Suprapubic skin (tissue), 4 donors: Measurements from ENCODE around the gene RHEX. TPM values are rescaled to one million over a fixed set of nuclear protein-coding genes. Genes with fewer than 3 reads are reported as not detected.

Experiments used
- DNase-seq, 2 donors: peaks; one replicate each; pipeline ENCODE4 v3.0.0-alpha.2; 2019; ENCODE audit warnings: low spot score in 2 of 2
- H3K27ac ChIP-seq: fragments of 200-600 bp; sonication (generic); one replicate; pipeline ENCODE4 v1.5.1; 2019
- H3K27me3 ChIP-seq: fragments of 200-600 bp; sonication (generic); one replicate; pipeline ENCODE4 v1.5.1; 2019
- H3K36me3 ChIP-seq: fragments of 200-600 bp; sonication (generic); one replicate; pipeline ENCODE4 v1.5.1; 2019
- H3K4me1 ChIP-seq: fragments of 200-600 bp; sonication (generic); one replicate; pipeline ENCODE4 v1.5.1; 2019
- H3K4me3 ChIP-seq: fragments of 200-600 bp; sonication (generic); one replicate; pipeline ENCODE4 v1.5.1; 2019; ENCODE audit warnings: mild to moderate bottlenecking
- H3K9me3 ChIP-seq: fragments of 200-600 bp; sonication (generic); one replicate; pipeline ENCODE4 v1.5.1; 2019
- EP300 ChIP-seq: sonication (generic); formaldehyde crosslinking; IDR thresholded peaks from one replicate; pipeline ENCODE4 v1.6.1; 2017; ENCODE audit warnings: antibody characterized with exemption
- POLR2A ChIP-seq, 2 donors: fragments of 450-650 bp; IDR thresholded peaks; one replicate each; pipeline ENCODE4 v1.6.1; 2017; ENCODE audit warnings: antibody characterized with exemption in 2 of 2, mild to moderate bottlenecking in 2 of 2, moderate library complexity in 2 of 2
- POLR2AphosphoS5 ChIP-seq, 3 donors: sonication (generic); formaldehyde crosslinking; IDR thresholded peaks; one replicate each; pipeline ENCODE4 v1.6.1; 2017; ENCODE audit warnings: antibody characterized with exemption in 3 of 3
- WGBS: methylation state at CpG from one replicate; pipeline ENCODE4 v1.1.5; 2018; 5-methylcytosine and 5-hydroxymethylcytosine counted together
- total RNA-seq, 4 donors: library from RNA; depleted of rRNA; stranded (reverse); fragments of >200 nt; gene quantifications; one replicate each; pipeline ENCODE4 v1.1.0, GENCODE V29; 2016
- TF ChIP-seq, protein P1 (sequence below), 2 donors: fragments of 200-600 bp in 1 of 2; fragments of 450-650 bp in 1 of 2; sonication (generic) in 1 of 2; IDR thresholded peaks; one replicate each; pipeline ENCODE4 v1.5.1; 2016 to 2019; ENCODE audit warnings: antibody characterized with exemption in 2 of 2, mild to moderate bottlenecking in 1 of 2, moderate library complexity in 1 of 2

Gene RHEX
- total RNA-seq, 4 donors from 2014 or later, result 1.2 to 2.8 (median 1.2) TPM; not detected in 1

DNA sequence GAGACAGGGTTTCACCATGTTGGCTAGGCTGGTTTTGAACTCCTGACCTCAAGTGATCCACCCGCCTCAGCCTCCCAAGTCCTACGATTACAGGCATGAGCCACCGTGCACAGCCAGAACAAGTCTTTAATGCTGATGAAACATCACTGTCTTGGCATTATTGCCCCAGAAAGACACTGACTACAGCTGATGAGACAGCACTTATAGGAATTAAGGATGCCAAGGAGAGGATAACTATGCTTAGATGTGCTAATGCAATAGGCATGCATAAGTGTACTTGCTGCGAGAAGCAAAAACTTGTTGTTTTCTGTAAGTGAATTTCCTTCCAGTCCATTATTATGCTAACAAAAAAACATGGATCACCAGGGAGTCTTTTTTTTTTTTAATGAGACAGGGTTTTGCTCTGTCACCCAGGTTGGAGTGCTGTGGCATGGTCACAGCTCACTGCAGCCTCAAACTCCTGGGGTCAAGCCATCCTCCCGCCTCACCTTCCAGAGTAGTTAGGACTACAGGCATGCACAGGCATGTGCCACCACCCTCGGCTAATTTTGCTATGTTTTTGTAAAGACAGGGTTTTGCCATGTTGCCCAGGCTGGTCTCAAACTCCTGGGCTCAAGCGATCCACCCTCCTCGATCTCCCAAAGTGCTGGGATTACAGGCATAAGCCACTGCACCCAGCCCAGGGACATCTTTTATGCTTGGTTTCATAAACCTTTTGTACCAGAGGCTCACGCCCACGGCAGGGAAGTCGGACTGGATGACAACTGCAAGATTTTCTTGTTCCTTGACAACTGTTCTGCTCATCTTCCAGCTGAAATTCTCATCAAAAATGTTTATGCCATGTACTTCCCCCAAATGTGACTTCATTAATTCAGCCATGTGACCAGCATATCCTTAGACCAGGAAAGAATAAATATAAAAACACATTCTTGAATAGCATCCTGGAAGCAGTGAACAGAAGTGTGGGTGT lies 23.1 kb downstream of the RHEX start:
- Histone ChIP-seq H3K4me3 (no peak overlapping the region), H3K27ac (no peak overlapping the region), H3K36me3 (no peaks in the 10 kb centered on the region), H3K9me3 (no peaks in the 10 kb centered on the region), H3K4me1 (peaks cover 4% of the 10 kb centered on the region), H3K27me3 (no peaks in the 10 kb centered on the region)
- TF ChIP-seq POLR2A (IDR thresholded peaks at IDR 0.05) (no peak), EP300 (no peak), POLR2AphosphoS5 (IDR thresholded peaks at IDR 0.05) (no peak)
- TF ChIP-seq, protein P1, sequence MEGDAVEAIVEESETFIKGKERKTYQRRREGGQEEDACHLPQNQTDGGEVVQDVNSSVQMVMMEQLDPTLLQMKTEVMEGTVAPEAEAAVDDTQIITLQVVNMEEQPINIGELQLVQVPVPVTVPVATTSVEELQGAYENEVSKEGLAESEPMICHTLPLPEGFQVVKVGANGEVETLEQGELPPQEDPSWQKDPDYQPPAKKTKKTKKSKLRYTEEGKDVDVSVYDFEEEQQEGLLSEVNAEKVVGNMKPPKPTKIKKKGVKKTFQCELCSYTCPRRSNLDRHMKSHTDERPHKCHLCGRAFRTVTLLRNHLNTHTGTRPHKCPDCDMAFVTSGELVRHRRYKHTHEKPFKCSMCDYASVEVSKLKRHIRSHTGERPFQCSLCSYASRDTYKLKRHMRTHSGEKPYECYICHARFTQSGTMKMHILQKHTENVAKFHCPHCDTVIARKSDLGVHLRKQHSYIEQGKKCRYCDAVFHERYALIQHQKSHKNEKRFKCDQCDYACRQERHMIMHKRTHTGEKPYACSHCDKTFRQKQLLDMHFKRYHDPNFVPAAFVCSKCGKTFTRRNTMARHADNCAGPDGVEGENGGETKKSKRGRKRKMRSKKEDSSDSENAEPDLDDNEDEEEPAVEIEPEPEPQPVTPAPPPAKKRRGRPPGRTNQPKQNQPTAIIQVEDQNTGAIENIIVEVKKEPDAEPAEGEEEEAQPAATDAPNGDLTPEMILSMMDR (IDR thresholded peaks at IDR 0.05), result no peak
- WGBS, result 41% methylated on average over 11 of the region's 11 CpGs
- DNase-seq, result no peak

DNA sequence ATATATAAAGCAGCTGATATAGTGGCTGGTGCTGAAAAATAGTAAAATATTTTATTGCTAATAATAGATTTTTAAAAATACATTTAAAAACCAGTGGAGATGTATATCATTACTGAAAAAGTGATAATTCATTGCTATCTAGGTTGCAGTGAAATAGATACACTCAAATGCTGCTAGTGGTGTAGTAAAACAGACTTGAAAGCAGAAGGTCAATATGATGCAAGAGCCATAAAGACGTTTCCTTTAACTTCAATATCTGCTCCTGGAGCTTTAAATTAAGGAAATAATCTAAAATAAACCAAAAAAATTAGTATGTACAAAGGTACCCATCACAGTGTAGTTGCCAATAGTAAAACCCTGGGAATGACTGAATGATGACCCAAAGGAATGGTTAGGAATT lies 26.2 kb downstream of the RHEX start:
- Histone ChIP-seq H3K4me1 (peaks cover 9% of the 10 kb centered on the region), H3K27ac (no peak overlapping the region), H3K36me3 (no peaks in the 10 kb centered on the region), H3K4me3 (no peak overlapping the region), H3K27me3 (no peaks in the 10 kb centered on the region), H3K9me3 (no peaks in the 10 kb centered on the region)
- WGBS, result 80% methylated on average over 1 of the region's 1 CpG
- TF ChIP-seq POLR2A (IDR thresholded peaks at IDR 0.05) (no peak), EP300 (no peak), POLR2AphosphoS5 (IDR thresholded peaks at IDR 0.05) (no peak)
- TF ChIP-seq, protein P1 (IDR thresholded peaks at IDR 0.05), result no peak
- DNase-seq, result no peak

DNA sequence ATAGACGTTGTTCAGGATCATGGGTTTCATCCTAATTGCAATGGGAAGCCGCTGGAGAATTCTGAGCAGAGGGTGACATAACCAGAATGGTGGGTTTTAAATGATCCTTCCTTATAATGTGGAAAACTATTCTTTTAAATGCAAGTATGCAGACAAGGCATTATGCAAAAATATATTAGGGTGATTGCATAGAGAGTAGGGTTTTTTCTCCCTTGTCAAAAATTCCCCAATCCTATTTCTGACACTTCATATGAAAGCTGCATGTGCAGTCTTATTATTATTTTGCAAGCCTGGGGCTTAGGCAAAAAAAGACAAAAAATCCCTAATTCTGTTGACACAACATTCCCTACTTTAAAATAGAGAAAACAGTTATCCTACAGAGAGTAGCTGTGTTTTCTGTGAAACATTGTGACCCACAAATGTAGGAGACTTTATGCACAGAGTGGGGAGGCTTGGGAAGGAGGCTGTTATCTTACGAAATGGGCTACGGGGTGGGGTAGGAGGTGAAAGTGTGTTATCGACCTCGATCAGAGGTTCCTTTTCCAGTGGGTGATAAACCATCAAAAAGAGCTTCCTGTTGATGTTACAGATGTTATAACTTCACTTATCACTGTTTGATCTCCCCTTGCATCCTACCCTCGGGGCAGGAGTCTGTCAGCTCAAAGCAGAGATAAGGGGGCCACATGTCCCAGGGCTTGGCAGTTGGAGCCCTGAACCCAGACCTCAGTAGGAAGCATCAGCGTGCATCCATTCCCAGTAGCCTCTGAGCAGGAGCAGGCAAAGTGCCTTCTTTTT lies 27.2 kb downstream of the RHEX start:
- Histone ChIP-seq H3K27ac (no peak overlapping the region), H3K4me3 (no peak overlapping the region), H3K4me1 (peaks cover 9% of the 10 kb centered on the region), H3K36me3 (no peaks in the 10 kb centered on the region), H3K27me3 (no peaks in the 10 kb centered on the region), H3K9me3 (no peaks in the 10 kb centered on the region)
- TF ChIP-seq, protein P1 (IDR thresholded peaks at IDR 0.05), result no peak
- no peak for TF ChIP-seq POLR2A (IDR thresholded peaks at IDR 0.05)
- TF ChIP-seq EP300, result no peak
- no peak for TF ChIP-seq POLR2AphosphoS5 (IDR thresholded peaks at IDR 0.05)
- WGBS, result 57% methylated on average over 8 of the region's 8 CpGs
- DNase-seq, result no peak

DNA sequence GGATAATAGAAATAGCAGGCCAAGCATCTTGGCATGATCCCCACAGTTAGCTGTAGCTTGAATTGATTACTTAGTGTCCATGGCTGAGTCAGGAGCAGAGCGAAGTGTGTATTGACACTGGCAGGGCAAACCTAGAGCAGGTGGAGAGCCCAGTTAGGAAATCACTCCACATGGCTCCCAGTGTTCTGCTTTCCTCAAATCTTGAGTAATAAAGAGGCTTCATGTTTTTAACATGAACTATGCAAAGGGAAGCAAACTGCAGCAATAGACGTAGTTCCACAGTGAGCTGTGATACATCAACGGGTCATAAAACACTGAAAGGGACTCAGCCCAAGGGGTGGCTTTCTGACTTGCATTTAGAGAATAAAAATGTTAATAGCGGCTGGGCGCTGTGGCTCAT lies 28.9 kb downstream of the RHEX start:
- peaks cover 7% of the 10 kb centered on the region for H3K4me1 ChIP-seq
- no peaks in the 10 kb centered on the region for H3K36me3 ChIP-seq
- no peak for TF ChIP-seq POLR2AphosphoS5 (IDR thresholded peaks at IDR 0.05)
- TF ChIP-seq, protein P1 (IDR thresholded peaks at IDR 0.05), result no peak
- TF ChIP-seq EP300, result no peak
- no peak for TF ChIP-seq POLR2A (IDR thresholded peaks at IDR 0.05)
- no peak overlapping the region for H3K27ac ChIP-seq
- H3K9me3 ChIP-seq, result no peaks in the 10 kb centered on the region
- H3K4me3 ChIP-seq, result no peak overlapping the region
- no peak for DNase-seq
- 89% methylated on average over 5 of the region's 5 CpGs for WGBS
- no peaks in the 10 kb centered on the region for H3K27me3 ChIP-seq
